Sigmoid colon (tissue), 4 donors: ENCODE results near the gene FAM53C.

ENCODE experiments used
- CTCF ChIP-seq, 4 experiments: fragments of 450-650 bp in 3 of 4; fragments of 200-600 bp in 1 of 4; IDR thresholded peaks; one replicate each; pipeline ENCODE4 v1.5.1; 2016 to 2019; ENCODE audit warnings: antibody characterized with exemption in 4 of 4, mild to moderate bottlenecking in 3 of 4, moderate library complexity in 2 of 4
- EP300 ChIP-seq, 4 donors: sonication (generic); formaldehyde crosslinking; IDR thresholded peaks; one replicate each; pipeline ENCODE4 v1.6.1; 2017; ENCODE audit warnings: antibody characterized with exemption in 4 of 4
- POLR2A ChIP-seq, 2 donors: fragments of 450-650 bp; IDR thresholded peaks; one replicate each; pipeline ENCODE4 v1.6.1; 2016; ENCODE audit warnings: antibody characterized with exemption in 2 of 2, mild to moderate bottlenecking in 2 of 2, moderate library complexity in 2 of 2

GRCh38 chr5:138340008-138340407 lies 1.9 kb downstream of the FAM53C start:
- TF ChIP-seq CTCF (IDR thresholded peaks at IDR 0.05) = no peak
- no peak for TF ChIP-seq EP300 (IDR thresholded peaks at IDR 0.05)
- no peak for TF ChIP-seq POLR2A (IDR thresholded peaks at IDR 0.05)
